Hematopoietic multipotent progenitor cell treated with erythropoietin and hydrocortisone succinate and interleukin-3 and kit ligand, for 8 days (in vitro differentiated cells): ENCODE data around the gene RPTOR.

Source experiments
- DNase-seq: peaks from one replicate; pipeline ENCODE4 v3.0.0-alpha.2; 2015

The RPTOR gene

GRCh38 chr17:80770881-80771611, 226.4 kb downstream of the RPTOR start:
- DNase-seq: no peak

DNA sequence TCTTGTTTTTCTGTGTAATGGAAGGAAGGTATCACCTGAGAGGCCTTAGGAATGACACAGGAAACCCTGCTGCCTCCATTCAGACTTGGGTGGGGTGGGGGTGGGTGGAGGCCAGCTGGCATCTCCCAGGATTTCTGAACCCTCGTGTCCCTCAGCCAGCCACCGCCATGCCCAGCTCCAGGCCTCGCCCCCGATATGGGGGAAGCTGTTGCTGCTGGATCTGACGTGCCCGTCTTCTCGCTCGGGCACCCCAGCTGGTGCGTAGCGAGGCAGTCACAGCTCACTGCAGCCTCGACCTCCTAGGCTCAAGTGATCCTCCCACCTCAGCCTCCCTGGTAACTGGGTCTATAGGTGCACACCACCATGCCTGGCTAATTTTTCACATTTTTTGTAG, 227.0 kb downstream of the RPTOR start:
- DNase-seq: no peak

GRCh38 chr17:80772906-80773242, 228.2 kb downstream of the RPTOR start:
- DNase-seq: no peak

- DNase-seq: no peak
Measured at GRCh38 chr17:80773243-80773991, 228.8 kb downstream of the RPTOR start.

DNA sequence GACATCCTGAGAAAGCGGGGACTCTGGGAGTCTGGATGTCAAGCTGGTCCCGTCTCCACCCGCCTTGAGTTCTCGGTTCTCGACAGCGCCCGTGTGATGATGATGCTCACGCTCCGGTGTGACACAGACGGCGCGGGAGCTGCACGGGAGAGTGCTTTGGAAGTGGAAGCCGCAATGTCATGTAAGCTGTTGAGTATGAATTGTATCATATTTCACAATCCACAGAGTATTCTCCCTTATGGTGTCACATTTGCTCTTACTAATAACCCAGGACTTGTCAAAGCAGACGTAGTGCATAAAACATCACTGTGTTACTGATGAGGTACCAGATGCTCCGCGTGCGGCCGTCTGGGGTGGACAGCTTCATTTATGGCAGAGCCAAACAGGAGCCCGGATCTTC, 229.5 kb downstream of the RPTOR start:
- no peak for DNase-seq

GRCh38 chr17:80774643-80775281, 230.1 kb downstream of the RPTOR start:
- no peak for DNase-seq

- no peak for DNase-seq
Measured at GRCh38 chr17:80775863-80776262, 231.2 kb downstream of the RPTOR start.

- DNase-seq: no peak
Measured at GRCh38 chr17:80777274-80777673, 232.6 kb downstream of the RPTOR start.

GRCh38 chr17:80778716-80779115, 234.1 kb downstream of the RPTOR start:
- DNase-seq: no peak

GRCh38 chr17:80779336-80779735, 234.7 kb downstream of the RPTOR start:
- no peak for DNase-seq

DNA sequence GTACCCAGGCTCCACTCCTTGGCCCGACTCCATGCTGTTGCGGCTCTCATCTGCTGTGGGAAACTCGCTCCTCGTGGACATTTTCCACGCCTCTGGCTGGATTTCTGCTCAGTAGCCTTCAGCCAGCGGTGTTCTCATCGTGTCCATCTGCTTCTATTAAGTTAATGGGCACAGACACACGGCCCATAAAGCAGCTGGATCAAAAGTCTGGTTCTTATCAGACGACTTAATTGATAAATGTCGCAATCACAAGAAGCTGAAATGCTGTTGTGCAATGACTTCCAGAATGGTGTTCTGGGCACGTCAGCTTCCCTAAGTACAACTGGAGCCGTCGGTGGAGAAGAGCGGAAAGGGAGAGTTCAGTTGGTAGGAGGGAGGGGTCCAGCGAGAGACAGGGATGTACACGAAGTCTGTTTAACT, 235.3 kb downstream of the RPTOR start:
- no peak for DNase-seq

GRCh38 chr17:80780381-80781198, 236.0 kb downstream of the RPTOR start:
- DNase-seq: no peak

DNA sequence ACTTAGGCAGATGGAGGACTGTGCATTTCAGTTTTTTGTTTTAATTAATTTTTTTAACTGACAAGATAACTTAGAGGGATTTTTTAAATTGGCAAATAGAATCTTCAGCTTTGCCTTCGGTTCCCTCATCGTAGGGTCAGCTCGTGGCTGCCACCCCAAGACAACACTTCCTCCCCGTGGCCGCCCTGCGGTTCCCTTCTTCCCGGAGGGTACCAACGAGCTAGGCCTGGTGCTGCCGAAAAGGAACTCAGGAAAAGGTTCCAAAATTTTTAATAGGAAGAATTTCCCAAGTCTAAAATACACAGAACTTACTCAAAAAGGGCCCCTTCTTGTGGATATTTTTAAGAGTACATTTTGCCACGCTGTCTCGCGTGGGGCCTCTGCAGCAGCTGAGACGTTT, 236.6 kb downstream of the RPTOR start:
- DNase-seq: no peak

DNA sequence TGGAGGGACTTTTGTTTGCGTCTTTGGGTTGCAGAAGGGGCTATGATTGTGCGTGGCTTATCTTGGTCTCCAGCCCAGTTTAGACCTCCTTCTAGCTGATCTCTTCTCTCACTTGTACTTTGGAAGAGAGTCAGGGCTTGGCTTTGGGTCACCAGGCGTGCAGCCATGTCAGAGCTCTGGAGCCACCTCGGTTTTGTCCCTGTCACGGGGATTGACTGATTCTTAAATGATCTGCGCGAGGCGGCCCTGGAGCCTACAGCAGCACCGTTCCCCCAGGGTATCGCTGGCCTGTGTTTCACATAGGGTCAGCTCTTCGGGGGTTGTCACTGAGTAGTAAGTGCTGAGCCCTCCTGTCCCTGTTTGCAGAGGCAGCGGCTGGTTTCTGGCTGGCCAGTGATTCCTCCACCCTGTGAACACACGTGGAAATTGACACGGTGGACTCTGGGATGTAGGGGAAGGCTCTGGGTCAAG, 237.2 kb downstream of the RPTOR start:
- no peak for DNase-seq

GRCh38 chr17:80782536-80783427, 238.1 kb downstream of the RPTOR start:
- DNase-seq: no peak

GRCh38 chr17:80783486-80783885, 238.8 kb downstream of the RPTOR start:
- DNase-seq: no peak

GRCh38 chr17:80783971-80784370, 239.3 kb downstream of the RPTOR start:
- no peak for DNase-seq

GRCh38 chr17:80785477-80786178, 241.0 kb downstream of the RPTOR start:
- no peak for DNase-seq

DNA sequence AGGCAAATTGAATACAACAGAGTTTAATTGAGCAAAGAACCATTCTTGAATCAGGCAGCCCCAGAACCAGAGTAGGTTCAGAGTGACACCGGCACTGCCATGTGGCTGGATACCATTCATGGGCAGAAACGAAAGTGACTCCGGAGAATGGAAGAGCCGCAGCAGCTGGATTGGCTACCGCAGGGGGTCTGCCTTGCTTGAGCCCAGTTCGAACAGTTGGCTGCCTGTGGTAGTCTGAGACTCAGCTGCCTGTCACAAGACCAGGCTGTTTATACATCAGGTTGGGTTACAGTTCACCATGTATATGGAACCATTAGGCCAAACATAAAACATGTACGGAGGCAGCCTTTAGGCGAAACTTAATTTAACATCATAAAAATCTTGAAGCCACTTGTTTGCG, 241.8 kb downstream of the RPTOR start:
- DNase-seq: no peak

DNA sequence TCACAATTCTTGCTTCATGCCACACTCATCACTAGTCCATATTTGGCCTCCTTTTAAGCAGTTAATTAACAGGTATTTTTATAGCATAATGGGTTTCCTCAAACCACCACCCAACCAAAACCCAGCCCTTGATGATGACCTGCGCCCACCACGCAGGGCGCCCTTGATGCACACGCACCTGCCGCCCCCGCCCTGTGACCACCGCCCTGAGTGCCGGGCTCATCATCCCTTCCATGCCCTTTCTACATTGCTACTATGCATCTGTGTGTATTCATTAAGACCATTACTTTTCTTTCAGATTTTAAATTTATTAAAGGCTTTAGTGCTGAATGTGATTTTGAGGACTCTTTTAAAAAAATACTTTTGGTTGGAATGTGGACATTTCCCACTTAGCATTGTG, 242.2 kb downstream of the RPTOR start:
- no peak for DNase-seq

DNA sequence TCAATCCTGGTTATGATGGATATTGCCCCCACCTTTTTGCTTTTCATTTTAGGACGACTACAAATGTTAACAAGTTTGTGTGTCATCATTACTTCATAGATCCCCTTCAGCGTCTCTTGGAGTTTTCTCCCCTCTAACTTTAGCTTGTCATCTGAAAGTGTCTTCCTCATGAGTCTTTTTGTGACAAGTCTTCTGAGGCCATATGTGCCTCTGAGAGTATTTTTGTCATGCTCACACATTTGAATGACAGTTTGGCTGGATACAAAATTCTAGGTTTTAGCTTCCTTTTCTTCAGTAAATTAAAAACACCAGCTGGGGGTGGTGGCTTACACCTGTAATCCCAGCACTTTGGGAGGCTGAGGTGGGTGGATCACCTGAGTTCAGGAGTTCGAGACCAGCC, 243.2 kb downstream of the RPTOR start:
- no peak for DNase-seq
